ENCODE results near the gene NOVA1. TPM values are rescaled to one million over a fixed set of nuclear protein-coding genes. Genes with fewer than 3 reads are reported as not detected.
"Not testable (repeated sequence)": the region's sequence is repeated elsewhere in the genome, so short reads cannot be mapped to it uniquely, and the experiment has no call there.

Gene NOVA1
- total RNA-seq = 7.9 TPM
- polyA plus RNA-seq (ENCODE audit: insufficient read depth in 1 of 8, insufficient read length in 8 of 8, low replicate concordance in 1 of 8) = 10 to 100 TPM; 10.7 to 19.1 (median 12.2) TPM
- long read RNA-seq, donor 1, partial matches to known transcripts = 0 of 1 reads
- long read RNA-seq, donor 1, other reads (novel, unspliced or antisense) = 0 of 1 reads
- long read RNA-seq, donor 2 = 0 reads
- long read RNA-seq, donor 3, partial matches to known transcripts = 0 of 7 reads
- long read RNA-seq, donor 3, other reads (novel, unspliced or antisense) = 0 of 7 reads
- long read RNA-seq, donor 4, partial matches to known transcripts = 0 of 5 reads
- long read RNA-seq, donor 4, other reads (novel, unspliced or antisense) = 0 of 5 reads
- long read RNA-seq, donor 5, full-length matches to known transcripts = 7 of 7 reads
- long read RNA-seq, donor 5, partial matches to known transcripts = 0 of 7 reads
- long read RNA-seq, donor 5, other reads (novel, unspliced or antisense) = 0 of 7 reads
- long read RNA-seq, donor 6, partial matches to known transcripts = 0 of 8 reads
- long read RNA-seq, donor 6, other reads (novel, unspliced or antisense) = 0 of 8 reads
- long read RNA-seq, donor 7, partial matches to known transcripts = 0 of 5 reads
- long read RNA-seq, donor 7, other reads (novel, unspliced or antisense) = 0 of 5 reads
- long read RNA-seq, donor 8, partial matches to known transcripts = 0 of 1 reads
- long read RNA-seq, donor 8, other reads (novel, unspliced or antisense) = 0 of 1 reads
- long read RNA-seq, donor 9, partial matches to known transcripts = 0 of 1 reads
- long read RNA-seq, donor 9, other reads (novel, unspliced or antisense) = 0 of 1 reads
- long read RNA-seq, donor 10, partial matches to known transcripts = 0 of 6 reads
- long read RNA-seq, donor 10, other reads (novel, unspliced or antisense) = 0 of 6 reads
- long read RNA-seq, donor 11, partial matches to known transcripts = 0 of 5 reads
- long read RNA-seq, donor 11, other reads (novel, unspliced or antisense) = 0 of 5 reads

GRCh38 chr14:26597589-26598080 is at the start of gene NOVA1:
TSS of gene NOVA1 (minus strand) at chr14:26598033. CDS start at chr14:26597436, 597 bp downstream.
- no peak for DNase-seq
- Histone ChIP-seq H3K27me3 (ENCODE audit: control insufficient read depth, insufficient read depth, low read length) (no peaks in the 10 kb centered on the region), H3K9me3 (replicated peaks; ENCODE audit: control insufficient read depth, low read depth, low read length) (no peaks in the 10 kb centered on the region), H3K36me3 (ENCODE audit: control insufficient read depth, insufficient read depth, low read length) (no peaks in the 10 kb centered on the region), H3K4me1 (ENCODE audit: control insufficient read depth, insufficient read depth, low read length) (no peaks in the 10 kb centered on the region), H3K27ac (ENCODE audit: low read length) (peak within 1 kb of the TSS; percentile 93), H3K4me3 (ENCODE audit: low read length) (peak within 1 kb of the TSS; percentile 68)
- WGBS (ENCODE audit: insufficient coverage) = under 1% methylated on average over 35 of the region's 36 CpGs

- WGBS (ENCODE audit: insufficient coverage) = 83% methylated on average over 5 of the region's 5 CpGs
- not testable (repeated sequence) for H3K36me3 ChIP-seq (ENCODE audit: control insufficient read depth, insufficient read depth, low read length); DNase-seq; H3K27ac ChIP-seq (ENCODE audit: low read length); H3K4me3 ChIP-seq (ENCODE audit: low read length); H3K27me3 ChIP-seq (ENCODE audit: control insufficient read depth, insufficient read depth, low read length); H3K9me3 ChIP-seq (replicated peaks; ENCODE audit: control insufficient read depth, low read depth, low read length); H3K4me1 ChIP-seq (ENCODE audit: control insufficient read depth, insufficient read depth, low read length)
These were observed 47.2 kb upstream of the NOVA1 start for GRCh38 chr14:26645057-26645456.

- Histone ChIP-seq H3K27ac (ENCODE audit: low read length) (no peak overlapping the region), H3K4me1 (ENCODE audit: control insufficient read depth, insufficient read depth, low read length) (no peaks in the 10 kb centered on the region), H3K36me3 (ENCODE audit: control insufficient read depth, insufficient read depth, low read length) (no peaks in the 10 kb centered on the region), H3K27me3 (ENCODE audit: control insufficient read depth, insufficient read depth, low read length) (no peaks in the 10 kb centered on the region), H3K9me3 (replicated peaks; ENCODE audit: control insufficient read depth, low read depth, low read length) (no peaks in the 10 kb centered on the region), H3K4me3 (ENCODE audit: low read length) (no peak overlapping the region)
- DNase-seq = peak; percentile 32
- WGBS (ENCODE audit: insufficient coverage) = no CpG with 5 or more reads among the region's 5 CpGs
These were observed 38.7 kb upstream of the NOVA1 start for GRCh38 chr14:26636561-26636960.

GRCh38 chr14:26634946-26635345 is 37.1 kb upstream of the NOVA1 start:
- not testable (repeated sequence) for H3K4me3 ChIP-seq (ENCODE audit: low read length); H3K27ac ChIP-seq (ENCODE audit: low read length); DNase-seq; H3K4me1 ChIP-seq (ENCODE audit: control insufficient read depth, insufficient read depth, low read length); H3K36me3 ChIP-seq (ENCODE audit: control insufficient read depth, insufficient read depth, low read length); H3K27me3 ChIP-seq (ENCODE audit: control insufficient read depth, insufficient read depth, low read length); H3K9me3 ChIP-seq (replicated peaks; ENCODE audit: control insufficient read depth, low read depth, low read length)
- WGBS (ENCODE audit: insufficient coverage) = 97% methylated on average over 9 of the region's 25 CpGs

GRCh38 chr14:26626256-26626655 is 28.4 kb upstream of the NOVA1 start:
- no peak for DNase-seq
- Histone ChIP-seq H3K36me3 (ENCODE audit: control insufficient read depth, insufficient read depth, low read length) (no peaks in the 10 kb centered on the region), H3K4me3 (ENCODE audit: low read length) (no peak overlapping the region), H3K27me3 (ENCODE audit: control insufficient read depth, insufficient read depth, low read length) (no peaks in the 10 kb centered on the region), H3K9me3 (replicated peaks; ENCODE audit: control insufficient read depth, low read depth, low read length) (no peaks in the 10 kb centered on the region), H3K27ac (ENCODE audit: low read length) (no peak overlapping the region), H3K4me1 (ENCODE audit: control insufficient read depth, insufficient read depth, low read length) (no peaks in the 10 kb centered on the region)

GRCh38 chr14:26622611-26623010 is 24.8 kb upstream of the NOVA1 start:
- Histone ChIP-seq H3K9me3 (replicated peaks; ENCODE audit: control insufficient read depth, low read depth, low read length) (no peaks in the 10 kb centered on the region), H3K4me1 (ENCODE audit: control insufficient read depth, insufficient read depth, low read length) (no peaks in the 10 kb centered on the region), H3K27ac (ENCODE audit: low read length) (no peak overlapping the region), H3K36me3 (ENCODE audit: control insufficient read depth, insufficient read depth, low read length) (no peaks in the 10 kb centered on the region), H3K27me3 (ENCODE audit: control insufficient read depth, insufficient read depth, low read length) (no peaks in the 10 kb centered on the region), H3K4me3 (ENCODE audit: low read length) (no peak overlapping the region)
- no CpG with 5 or more reads among the region's 1 CpG for WGBS (ENCODE audit: insufficient coverage)
- no peak for DNase-seq

GRCh38 chr14:26621807-26622560 is 24.2 kb upstream of the NOVA1 start:
- H3K4me3 ChIP-seq (ENCODE audit: low read length) = no peak overlapping the region
- DNase-seq = peak; percentile 45
- H3K36me3 ChIP-seq (ENCODE audit: control insufficient read depth, insufficient read depth, low read length) = no peaks in the 10 kb centered on the region
- no peak overlapping the region for H3K27ac ChIP-seq (ENCODE audit: low read length)
- H3K4me1 ChIP-seq (ENCODE audit: control insufficient read depth, insufficient read depth, low read length) = no peaks in the 10 kb centered on the region
- H3K9me3 ChIP-seq (replicated peaks; ENCODE audit: control insufficient read depth, low read depth, low read length) = no peaks in the 10 kb centered on the region
- 67% methylated on average over 1 of the region's 2 CpGs for WGBS (ENCODE audit: insufficient coverage)
- no peaks in the 10 kb centered on the region for H3K27me3 ChIP-seq (ENCODE audit: control insufficient read depth, insufficient read depth, low read length)

- Histone ChIP-seq H3K27ac (ENCODE audit: low read length) (no peak overlapping the region), H3K9me3 (replicated peaks; ENCODE audit: control insufficient read depth, low read depth, low read length) (no peaks in the 10 kb centered on the region), H3K36me3 (ENCODE audit: control insufficient read depth, insufficient read depth, low read length) (no peaks in the 10 kb centered on the region), H3K27me3 (ENCODE audit: control insufficient read depth, insufficient read depth, low read length) (no peaks in the 10 kb centered on the region), H3K4me3 (ENCODE audit: low read length) (no peak overlapping the region), H3K4me1 (ENCODE audit: control insufficient read depth, insufficient read depth, low read length) (no peaks in the 10 kb centered on the region)
- DNase-seq = no peak
- no CpG with 5 or more reads among the region's 1 CpG for WGBS (ENCODE audit: insufficient coverage)
These were observed 23.5 kb upstream of the NOVA1 start for GRCh38 chr14:26621364-26621763.

GRCh38 chr14:26611259-26611658 is 13.4 kb upstream of the NOVA1 start:
- Histone ChIP-seq H3K36me3 (ENCODE audit: control insufficient read depth, insufficient read depth, low read length) (no peaks in the 10 kb centered on the region), H3K4me1 (ENCODE audit: control insufficient read depth, insufficient read depth, low read length) (no peaks in the 10 kb centered on the region), H3K9me3 (replicated peaks; ENCODE audit: control insufficient read depth, low read depth, low read length) (no peaks in the 10 kb centered on the region), H3K27me3 (ENCODE audit: control insufficient read depth, insufficient read depth, low read length) (no peaks in the 10 kb centered on the region), H3K27ac (ENCODE audit: low read length) (no peak overlapping the region), H3K4me3 (ENCODE audit: low read length) (no peak overlapping the region)
- no peak for DNase-seq

Measured in muscle of leg (tissue), 16 donors.